Coronary artery (tissue), 2 donors: ENCODE results near the gene SIGLEC11.

Experiments
- DNase-seq: peaks from one replicate; pipeline ENCODE4 v3.0.0-alpha.2; 2017; ENCODE audit warnings: low spot score
- H3K27ac ChIP-seq, 2 donors: fragments of 200-600 bp; sonication (generic); one replicate each; pipeline ENCODE4 v1.5.1; 2016 to 2019
- H3K4me3 ChIP-seq: fragments of 200-600 bp; sonication (generic); 2 replicates; pipeline ENCODE4 v1.5.1; 2016; ENCODE audit warnings: mild to moderate bottlenecking, moderate library complexity
- CTCF ChIP-seq: fragments of 200-600 bp; sonication (generic); IDR thresholded peaks from one replicate; pipeline ENCODE4 v1.5.1; 2019; ENCODE audit warnings: antibody characterized with exemption

The SIGLEC11 gene

GRCh38 chr19:49908480-49909420, 52.2 kb downstream of the SIGLEC11 start:
- H3K27ac ChIP-seq, result no peak overlapping the region

GRCh38 chr19:49907745-49908446, 53.1 kb downstream of the SIGLEC11 start:
- TF ChIP-seq CTCF, result no peak
- no peak for DNase-seq
- Histone ChIP-seq H3K4me3 (no peak overlapping the region), H3K27ac (no peak overlapping the region)

More at GRCh38 chr19:49908480-49909420, 52.2 kb downstream of the SIGLEC11 start:
- no peak overlapping the region for H3K4me3 ChIP-seq
- TF ChIP-seq CTCF, result no peak
- no peak for DNase-seq

- no peak for TF ChIP-seq CTCF
- no peak for DNase-seq
- Histone ChIP-seq H3K27ac (no peak overlapping the region), H3K4me3 (no peak overlapping the region)
Observed at GRCh38 chr19:49906879-49907564, 54.0 kb downstream of the SIGLEC11 start.

- DNase-seq, result no peak
- H3K27ac ChIP-seq, result no peak overlapping the region
- TF ChIP-seq CTCF, result no peak
- no peak overlapping the region for H3K4me3 ChIP-seq
Observed at GRCh38 chr19:49904136-49904535, 56.8 kb downstream of the SIGLEC11 start.
